ENCODE measurements around the gene RSBN1L. TPM values are rescaled to one million over a fixed set of nuclear protein-coding genes. Genes with fewer than 3 reads are reported as not detected.

The RSBN1L gene
- polyA plus RNA-seq, 5 donors = 23.8 to 40.1 (median 38.6) TPM

Other genes starting within 250 kb of the RSBN1L start
- 100 to 1,000 TPM in 4 of 5 donors, 10 to 100 TPM in 1; 92.9 to 154 (median 143) TPM for gene PTPN12, start 159.2 kb upstream of the RSBN1L start, polyA plus RNA-seq (ENCODE audit: insufficient read depth in 1 of 5, insufficient read length in 5 of 5, low replicate concordance in 1 of 5)
- gene TMEM60, start 102.0 kb downstream of the RSBN1L start, polyA plus RNA-seq (ENCODE audit: insufficient read depth in 1 of 5, insufficient read length in 5 of 5, low replicate concordance in 1 of 5) = 10 to 100 TPM; 20.5 to 27.9 (median 21.9) TPM
- 10 to 100 TPM; 16.9 to 42.3 (median 34.4) TPM for gene PHTF2, start 102.3 kb downstream of the RSBN1L start, polyA plus RNA-seq (ENCODE audit: insufficient read depth in 1 of 5, insufficient read length in 5 of 5, low replicate concordance in 1 of 5)